ENCODE measurements around the gene SMAD6.

SMAD6 gene

GRCh38 chr15:66822114-66822513 lies 120.1 kb downstream of the SMAD6 start:
- TF ChIP-seq CTCF (IDR thresholded peaks at IDR 0.05; ENCODE audit: control insufficient read depth, insufficient read depth, low read depth, low read length, missing control alignments), result no peak
- DNase-seq (ENCODE audit: low read depth), result no peak
- no peak overlapping the region for H3K4me3 ChIP-seq (ENCODE audit: control insufficient read depth, low read depth, low read length)

GRCh38 chr15:66822576-66822975 lies 120.5 kb downstream of the SMAD6 start:
- H3K4me3 ChIP-seq (ENCODE audit: control insufficient read depth, low read depth, low read length), result no peak overlapping the region
- no peak for TF ChIP-seq CTCF (IDR thresholded peaks at IDR 0.05; ENCODE audit: control insufficient read depth, insufficient read depth, low read depth, low read length, missing control alignments)
- DNase-seq (ENCODE audit: low read depth), result no peak

- no peak overlapping the region for H3K4me3 ChIP-seq (ENCODE audit: control insufficient read depth, low read depth, low read length)
- DNase-seq (ENCODE audit: low read depth), result no peak
- TF ChIP-seq CTCF (IDR thresholded peaks at IDR 0.05; ENCODE audit: control insufficient read depth, insufficient read depth, low read depth, low read length, missing control alignments), result no peak
These were observed 121.6 kb downstream of the SMAD6 start for GRCh38 chr15:66823601-66824000.

DNA sequence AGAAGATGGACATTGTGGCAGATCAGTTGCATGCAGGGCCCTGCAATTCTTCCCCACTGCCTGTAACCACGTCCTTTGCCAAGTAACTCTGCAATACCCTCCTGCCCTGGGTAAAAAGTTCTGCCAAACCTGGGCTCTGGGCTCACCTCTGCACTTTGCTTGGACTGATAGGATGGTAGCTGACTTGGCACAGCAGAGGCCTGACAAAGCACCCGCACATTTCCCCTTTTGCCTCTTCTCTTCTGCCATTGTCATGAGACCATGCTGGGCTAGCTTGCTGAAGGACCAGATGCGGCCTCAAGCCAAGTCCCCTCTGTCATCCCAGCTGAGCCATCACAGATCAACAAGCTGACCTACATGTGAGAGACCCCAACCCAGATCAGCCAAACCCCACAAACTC lies 122.4 kb downstream of the SMAD6 start:
- H3K4me3 ChIP-seq (ENCODE audit: control insufficient read depth, low read depth, low read length), result no peak overlapping the region
- TF ChIP-seq CTCF (IDR thresholded peaks at IDR 0.05; ENCODE audit: control insufficient read depth, insufficient read depth, low read depth, low read length, missing control alignments), result no peak
- DNase-seq (ENCODE audit: low read depth), result no peak

DNA sequence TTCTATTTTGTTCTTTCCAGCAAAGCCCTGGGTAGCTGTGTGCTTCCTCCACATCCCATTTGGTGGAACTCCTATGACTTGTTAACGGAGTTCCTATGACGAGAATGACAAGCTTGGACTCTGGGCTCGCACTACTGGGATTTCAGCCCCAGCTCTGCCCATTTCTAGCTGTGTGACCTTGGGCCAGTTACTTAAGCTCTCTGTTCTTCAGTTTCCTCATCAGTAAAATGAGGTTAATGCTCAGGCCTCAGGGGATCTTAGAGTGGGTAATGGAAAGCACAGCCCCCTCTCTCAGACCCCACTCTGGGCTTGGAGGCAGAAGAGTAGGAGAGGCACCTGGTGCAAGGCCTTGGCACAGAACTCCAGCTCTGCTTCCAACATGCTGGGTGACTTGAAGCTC lies 123.1 kb downstream of the SMAD6 start:
- no peak for TF ChIP-seq CTCF (IDR thresholded peaks at IDR 0.05; ENCODE audit: control insufficient read depth, insufficient read depth, low read depth, low read length, missing control alignments)
- H3K4me3 ChIP-seq (ENCODE audit: control insufficient read depth, low read depth, low read length), result no peak overlapping the region
- no peak for DNase-seq (ENCODE audit: low read depth)

DNA sequence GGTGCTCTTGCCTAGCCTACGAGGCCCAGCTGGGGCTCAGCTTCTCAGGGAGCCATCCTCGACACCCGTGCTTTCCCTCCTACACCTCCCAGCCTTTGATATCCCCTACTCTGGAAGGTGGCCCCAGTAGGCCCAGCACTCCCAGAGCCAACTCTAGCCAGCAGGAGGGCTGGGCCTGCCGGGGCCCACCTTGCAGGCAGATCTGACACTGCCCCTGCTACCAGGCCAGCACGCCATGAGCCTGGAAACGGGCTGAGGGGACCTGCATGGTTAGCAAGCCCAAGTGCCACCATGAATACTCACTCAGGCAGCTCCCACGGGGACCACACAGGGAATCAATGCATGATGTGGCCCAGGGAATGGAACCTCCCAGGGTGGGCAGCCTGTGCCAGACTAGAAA lies 123.7 kb downstream of the SMAD6 start:
- no peak for DNase-seq (ENCODE audit: low read depth)
- no peak overlapping the region for H3K4me3 ChIP-seq (ENCODE audit: control insufficient read depth, low read depth, low read length)
- no peak for TF ChIP-seq CTCF (IDR thresholded peaks at IDR 0.05; ENCODE audit: control insufficient read depth, insufficient read depth, low read depth, low read length, missing control alignments)

- TF ChIP-seq CTCF (IDR thresholded peaks at IDR 0.05; ENCODE audit: control insufficient read depth, insufficient read depth, low read depth, low read length, missing control alignments), result no peak
- DNase-seq (ENCODE audit: low read depth), result no peak
- H3K4me3 ChIP-seq (ENCODE audit: control insufficient read depth, low read depth, low read length), result no peak overlapping the region
These were observed 124.5 kb downstream of the SMAD6 start for GRCh38 chr15:66826507-66826906.

Measured in AG09309 (cell line).